ENCODE data around the gene PLCG1.
A peak's percentile ranks its signal among the peaks of the same experiment; 100 is the strongest.

The PLCG1 gene

GRCh38 chr20:41180599-41181333 is 43.4 kb downstream of the PLCG1 start:
- Mint-ChIP-seq H3K9me3 (no peaks in the 10 kb centered on the region), H3K4me3 (no peak overlapping the region), H3K36me3 (peaks cover 43 to 66% of the 10 kb centered on the region in 2 donors), H3K4me1 (no peaks in the 10 kb centered on the region), H3K27ac (peak overlapping the region; percentile 66), H3K27me3 (no peaks in the 10 kb centered on the region)
- DNase-seq (no peak), ATAC-seq (replicated peaks) (no peak)

GRCh38 chr20:41181567-41181966 is 44.2 kb downstream of the PLCG1 start:
- no peaks in the 10 kb centered on the region for H3K4me1 Mint-ChIP-seq

GRCh38 chr20:41182296-41183212 is 45.2 kb downstream of the PLCG1 start:
- H3K4me1 Mint-ChIP-seq: no peaks in the 10 kb centered on the region
- no peak overlapping the region for H3K27ac Mint-ChIP-seq
- H3K4me3 Mint-ChIP-seq: no peak overlapping the region
- no peaks in the 10 kb centered on the region for H3K9me3 Mint-ChIP-seq
- H3K27me3 Mint-ChIP-seq: no peaks in the 10 kb centered on the region
- peaks cover 38 to 59% of the 10 kb centered on the region in 2 donors for H3K36me3 Mint-ChIP-seq
- DNase-seq (no peak), ATAC-seq (replicated peaks) (no peak)

More at GRCh38 chr20:41181567-41181966, 44.2 kb downstream of the PLCG1 start:
- H3K27me3 Mint-ChIP-seq: no peaks in the 10 kb centered on the region
- no peaks in the 10 kb centered on the region for H3K9me3 Mint-ChIP-seq
- no peak overlapping the region for H3K27ac Mint-ChIP-seq
- no peak overlapping the region for H3K4me3 Mint-ChIP-seq
- peaks cover 39 to 58% of the 10 kb centered on the region in 2 donors for H3K36me3 Mint-ChIP-seq
- DNase-seq: no peak
- ATAC-seq (replicated peaks): no peak

DNA sequence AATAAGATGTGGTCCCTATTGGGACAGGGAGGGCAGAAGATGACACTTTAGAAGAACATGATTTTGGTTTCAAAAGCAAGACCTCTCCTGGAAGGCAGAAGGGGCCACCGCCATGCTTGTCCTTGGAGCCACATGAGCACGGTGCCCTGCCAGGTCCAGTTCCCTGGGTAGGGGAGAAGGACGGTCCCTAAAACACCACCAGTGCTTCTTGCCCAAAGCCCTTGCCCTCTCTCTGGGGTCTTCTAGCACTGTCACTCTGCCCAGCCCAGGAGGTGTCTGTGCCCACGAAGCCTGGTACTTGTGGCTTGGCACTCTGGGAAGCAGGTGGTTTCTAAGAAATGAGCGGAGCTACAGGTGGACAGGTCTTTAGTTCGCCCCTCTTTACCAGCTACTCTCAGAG is 46.0 kb downstream of the PLCG1 start:
- Mint-ChIP-seq H3K4me1 (no peaks in the 10 kb centered on the region), H3K27ac (no peak overlapping the region), H3K36me3 (peaks cover 34 to 56% of the 10 kb centered on the region in 2 donors), H3K9me3 (peaks cover 0 to 3% of the 10 kb centered on the region in 2 donors), H3K27me3 (no peaks in the 10 kb centered on the region), H3K4me3 (no peak overlapping the region)
- DNase-seq: no peak
- ATAC-seq (replicated peaks): no peak

GRCh38 chr20:41183831-41184230 is 46.5 kb downstream of the PLCG1 start:
- Mint-ChIP-seq H3K36me3 (peaks cover 33 to 52% of the 10 kb centered on the region in 2 donors), H3K4me3 (no peak overlapping the region), H3K27ac (no peak overlapping the region), H3K4me1 (no peaks in the 10 kb centered on the region), H3K9me3 (peaks cover 2 to 3% of the 10 kb centered on the region in 2 donors), H3K27me3 (no peaks in the 10 kb centered on the region)
- ATAC-seq (replicated peaks): no peak
- DNase-seq: no peak

DNA sequence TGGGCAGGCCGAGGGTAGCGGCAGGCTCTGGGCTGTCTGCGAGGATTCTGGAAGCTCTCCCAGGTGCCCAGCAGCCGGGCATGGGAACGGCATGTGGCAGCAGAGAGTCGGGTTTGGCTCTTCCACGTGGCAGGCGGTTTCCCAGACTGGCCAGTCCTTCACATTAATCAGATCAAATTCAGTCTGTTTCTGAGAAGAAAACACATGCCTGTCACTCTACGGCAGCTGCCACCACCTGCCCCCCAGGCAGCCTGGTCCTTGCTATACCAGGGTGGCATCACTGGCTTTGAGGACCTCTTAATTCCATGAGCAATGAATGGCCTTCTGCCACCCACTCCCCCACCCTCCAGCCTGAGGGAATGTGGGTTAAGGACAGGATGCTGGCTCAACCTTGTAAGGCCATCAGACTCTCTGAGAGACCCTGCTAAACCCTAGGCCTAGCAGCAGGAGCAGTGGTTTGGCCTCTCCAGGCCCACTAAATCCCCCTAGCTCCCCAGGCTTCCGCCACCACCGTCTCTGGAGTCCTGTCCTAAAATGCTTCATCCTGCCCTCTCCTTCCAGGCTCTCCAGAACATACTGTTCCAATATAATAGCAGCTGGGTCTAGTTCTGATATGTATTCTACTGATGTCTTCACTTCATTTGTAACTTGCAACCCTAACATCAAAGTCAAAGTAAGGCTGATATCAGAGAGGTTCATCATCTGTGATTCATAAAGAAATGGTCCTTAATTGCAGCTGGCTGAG is 47.8 kb downstream of the PLCG1 start:
- H3K27me3 Mint-ChIP-seq: no peaks in the 10 kb centered on the region
- H3K4me3 Mint-ChIP-seq: no peak overlapping the region
- H3K9me3 Mint-ChIP-seq: peaks cover 5 to 7% of the 10 kb centered on the region in 2 donors
- ATAC-seq (replicated peaks): no peak
- no peaks in the 10 kb centered on the region for H3K4me1 Mint-ChIP-seq
- no peak for DNase-seq
- H3K27ac Mint-ChIP-seq: no peak overlapping the region
- H3K36me3 Mint-ChIP-seq: peaks cover 29 to 48% of the 10 kb centered on the region in 2 donors

- Mint-ChIP-seq H3K9me3 (peaks cover 14 to 24% of the 10 kb centered on the region in 2 donors), H3K36me3 (peaks cover 31 to 47% of the 10 kb centered on the region in 2 donors), H3K27ac (no peak overlapping the region), H3K27me3 (no peaks in the 10 kb centered on the region), H3K4me3 (no peak overlapping the region), H3K4me1 (no peaks in the 10 kb centered on the region)
- DNase-seq (no peak), ATAC-seq (replicated peaks) (no peak)
Observed at GRCh38 chr20:41187668-41188067, 50.3 kb downstream of the PLCG1 start.

DNA sequence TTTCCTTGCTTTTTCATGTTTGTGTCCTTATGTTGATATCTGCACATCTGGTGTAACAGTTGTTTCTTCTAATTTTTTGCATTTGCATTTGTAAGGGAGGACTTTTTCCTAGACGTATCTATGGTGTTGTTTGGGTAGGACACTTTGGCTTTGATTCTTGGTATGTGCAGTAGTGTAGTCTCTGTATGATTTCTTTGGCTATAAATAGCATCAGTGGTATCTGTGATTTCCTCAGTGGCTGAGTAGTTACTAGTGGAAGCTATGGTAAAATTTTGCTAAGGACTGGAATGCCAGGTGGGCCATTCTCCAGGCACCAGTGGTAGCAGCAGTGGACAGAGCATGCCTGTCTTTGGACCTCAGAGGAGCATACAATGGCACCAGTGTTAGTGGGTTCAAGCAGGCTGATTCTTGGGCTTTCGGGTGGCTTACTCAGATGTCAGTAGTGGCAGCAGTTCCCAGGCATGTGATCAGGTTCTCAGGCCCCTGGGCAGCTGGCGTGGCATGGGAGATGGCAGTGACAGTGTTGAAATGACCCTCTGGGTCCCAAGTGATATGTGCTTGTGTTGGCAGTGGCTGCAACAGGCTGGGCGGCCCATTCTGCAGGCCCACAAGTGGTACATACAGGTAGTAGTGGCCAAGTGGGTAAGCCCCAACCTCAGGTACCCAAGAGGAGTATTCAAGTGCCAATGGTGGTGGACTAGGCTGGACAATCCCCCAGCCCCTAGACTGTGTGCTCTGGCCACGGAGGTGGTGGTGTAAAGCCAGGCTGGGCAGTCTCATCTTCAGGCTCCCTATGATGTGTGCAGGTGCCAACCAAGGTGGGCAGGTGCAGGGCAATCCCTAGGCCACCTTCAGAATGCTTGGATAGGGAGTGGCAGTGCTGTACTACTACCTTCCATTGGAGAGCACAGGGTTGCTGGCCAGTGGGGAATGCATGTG is 54.5 kb downstream of the PLCG1 start:
- Mint-ChIP-seq H3K27me3 (no peaks in the 10 kb centered on the region), H3K9me3 (peaks cover 18 to 28% of the 10 kb centered on the region in 2 donors), H3K36me3 (peaks cover 34 to 62% of the 10 kb centered on the region in 2 donors), H3K4me1 (no peaks in the 10 kb centered on the region), H3K4me3 (no peak overlapping the region), H3K27ac (peak overlapping the region; percentile 51)
- DNase-seq: no peak
- ATAC-seq (replicated peaks): no peak

DNA sequence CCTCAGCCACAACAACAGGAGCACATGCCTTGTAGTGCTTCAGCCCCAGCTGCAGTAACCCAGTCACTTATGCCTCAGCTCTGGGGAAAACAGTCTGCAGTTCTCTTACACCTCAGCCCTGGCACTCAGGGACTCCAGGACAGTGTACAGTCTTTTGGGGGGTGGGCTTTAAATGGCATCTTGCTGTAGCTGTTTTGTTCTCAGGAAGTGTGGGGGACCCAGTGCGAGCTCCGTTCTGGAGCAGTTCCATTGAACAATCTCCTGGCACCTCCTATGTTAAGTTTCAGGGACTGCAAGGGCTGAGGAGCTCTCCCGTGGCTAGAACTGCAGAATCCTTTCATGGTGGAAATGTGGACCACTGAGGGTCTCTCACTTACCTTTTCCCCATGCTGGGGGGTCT is 55.2 kb downstream of the PLCG1 start:
- DNase-seq (no peak), ATAC-seq (replicated peaks) (no peak)
- H3K27me3 Mint-ChIP-seq: no peaks in the 10 kb centered on the region
- H3K4me3 Mint-ChIP-seq: no peak overlapping the region
- peaks cover 36 to 65% of the 10 kb centered on the region in 2 donors for H3K36me3 Mint-ChIP-seq
- no peaks in the 10 kb centered on the region for H3K4me1 Mint-ChIP-seq
- no peak overlapping the region for H3K27ac Mint-ChIP-seq
- H3K9me3 Mint-ChIP-seq: peaks cover 18 to 28% of the 10 kb centered on the region in 2 donors

DNA sequence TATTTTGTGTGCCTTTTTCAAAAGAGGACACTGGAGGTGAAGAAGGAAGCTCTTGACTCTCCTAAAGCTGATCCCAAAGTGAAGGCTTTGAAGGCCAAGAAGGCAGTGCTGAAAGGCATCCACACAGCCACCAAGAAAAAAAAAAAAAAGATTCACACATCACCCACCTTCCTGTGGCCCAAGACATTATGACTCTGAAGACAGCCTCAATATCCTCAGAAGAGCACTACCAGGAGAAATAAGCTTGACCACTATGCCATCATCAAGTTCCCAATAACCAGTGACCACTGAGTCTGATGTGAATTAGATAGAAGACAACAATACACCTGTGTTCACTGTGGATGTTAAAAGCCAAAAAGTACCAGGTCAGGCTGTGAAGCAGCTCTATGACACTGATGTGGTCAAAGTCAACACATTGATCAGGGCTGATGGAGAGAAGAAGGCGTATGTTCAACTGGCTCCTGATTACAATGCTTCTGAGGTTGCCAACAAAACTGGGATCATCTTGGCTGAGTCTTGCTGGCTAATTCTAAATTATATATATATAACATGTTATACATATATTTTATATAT is 59.4 kb downstream of the PLCG1 start:
- Mint-ChIP-seq H3K36me3 (peaks cover 40 to 78% of the 10 kb centered on the region in 2 donors), H3K9me3 (peaks cover 16 to 18% of the 10 kb centered on the region in 2 donors), H3K4me1 (no peaks in the 10 kb centered on the region), H3K27me3 (no peaks in the 10 kb centered on the region), H3K4me3 (no peak overlapping the region), H3K27ac (no peak overlapping the region)
- ATAC-seq (replicated peaks) (no peak), DNase-seq (no peak)

- no peak for DNase-seq
- H3K4me3 Mint-ChIP-seq: no peak overlapping the region
- ATAC-seq (replicated peaks): no peak
- no peak overlapping the region for H3K27ac Mint-ChIP-seq
- H3K36me3 Mint-ChIP-seq: peaks cover 46 to 79% of the 10 kb centered on the region in 2 donors
- peaks cover 10 to 13% of the 10 kb centered on the region in 2 donors for H3K9me3 Mint-ChIP-seq
- no peaks in the 10 kb centered on the region for H3K27me3 Mint-ChIP-seq
- no peaks in the 10 kb centered on the region for H3K4me1 Mint-ChIP-seq
Observed at GRCh38 chr20:41198443-41198842, 61.1 kb downstream of the PLCG1 start.

DNA sequence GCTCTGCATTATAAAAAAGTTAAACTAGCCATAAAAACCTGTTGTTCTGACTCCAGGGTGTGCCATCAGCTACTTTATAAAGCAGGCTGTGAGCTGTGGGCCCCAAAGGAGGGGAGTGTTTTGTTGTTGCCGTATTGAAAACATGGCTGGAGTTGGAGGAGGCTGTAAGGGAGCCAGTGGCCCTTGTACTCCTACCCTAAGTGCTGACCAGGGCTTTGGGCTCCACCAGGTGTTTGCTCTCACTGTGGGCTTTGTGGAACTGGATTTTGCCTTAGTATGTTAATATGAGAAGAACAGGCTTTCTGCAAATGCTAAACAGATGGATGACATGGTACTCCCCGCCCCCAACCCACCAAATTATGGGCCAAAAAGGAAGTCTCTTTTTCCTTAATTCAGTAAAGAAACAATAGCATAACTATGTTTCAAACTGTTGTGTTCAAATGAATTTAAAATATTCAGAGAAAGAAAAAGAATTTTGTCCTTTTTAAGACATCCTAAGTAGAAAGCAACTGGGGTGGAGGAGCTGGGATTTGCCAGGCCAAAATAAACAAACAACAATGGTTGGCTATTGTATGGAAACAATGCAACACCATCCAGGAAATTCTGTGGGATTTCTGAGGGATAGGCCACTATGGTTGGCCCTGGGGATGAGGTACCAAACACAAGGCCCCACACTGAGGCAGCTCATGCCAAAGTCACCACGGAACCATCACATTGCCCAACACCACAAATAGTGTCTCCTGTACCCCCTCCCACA is 63.3 kb downstream of the PLCG1 start:
- DNase-seq: no peak
- Mint-ChIP-seq H3K4me1 (no peaks in the 10 kb centered on the region), H3K27me3 (no peaks in the 10 kb centered on the region), H3K27ac (no peak overlapping the region), H3K4me3 (no peak overlapping the region), H3K9me3 (peaks cover 10 to 12% of the 10 kb centered on the region in 2 donors), H3K36me3 (peaks cover 50 to 72% of the 10 kb centered on the region in 2 donors)
- no peak for ATAC-seq (replicated peaks)
